ENCODE results near the gene MYL12A. TPM values are rescaled to one million over a fixed set of nuclear protein-coding genes. Genes with fewer than 3 reads are reported as not detected.

Gene MYL12A
- total RNA-seq, 1 experiment from 2014 or later, result 230 TPM

- ChIA-PET CTCF (interaction anchor here (1.2 to 1.3 kb wide), 2 partner anchors 31 to 86 kb away, joined by 3 read pairs; no protein-coding TSS in a partner anchor), POLR2A (no interaction called here)
- Mint-ChIP-seq H3K4me3 (no peak overlapping the region), H3K27me3 (ENCODE audit: low read depth) (no peaks in the 10 kb centered on the region; the same call in 1 of the 2 replicates), H3K9me3 (peaks cover 9% of the 10 kb centered on the region; the same call in 1 of the 2 replicates), H3K36me3 (no peaks in the 10 kb centered on the region), H3K27ac (no peak overlapping the region), H3K4me1 (peaks cover 29% of the 10 kb centered on the region)
- TF ChIP-seq E2F4 (CRISPR knock-in tag; IDR thresholded peaks at IDR 0.05; ENCODE audit: borderline replicate concordance, low read depth), result no peak
- no peak for TF ChIP-seq ZNF423 (CRISPR knock-in tag; IDR thresholded peaks at IDR 0.05)
- DNase-seq (ENCODE audit: low spot score), result no peak
- ATAC-seq, result peak; percentile 55
Observed at GRCh38 chr18:3214855-3215637, 32.6 kb upstream of the MYL12A start.

GRCh38 chr18:3216987-3217386 is 30.6 kb upstream of the MYL12A start:
- Mint-ChIP-seq H3K4me3 (no peak overlapping the region), H3K9me3 (peaks cover 9% of the 10 kb centered on the region; the same call in 1 of the 2 replicates)

More at GRCh38 chr18:3216987-3217386, 30.6 kb upstream of the MYL12A start:
- no peaks in the 10 kb centered on the region for H3K36me3 Mint-ChIP-seq
- ATAC-seq (no peak), DNase-seq (ENCODE audit: low spot score) (no peak)
- no peak overlapping the region for H3K27ac Mint-ChIP-seq
- TF ChIP-seq ZNF121 (CRISPR knock-in tag; IDR thresholded peaks at IDR 0.05) (no peak), NR3C1 (CRISPR knock-in tag; conservative IDR thresholded peaks at IDR 0.05; ENCODE audit: low read depth) (no peak), ZNF396 (CRISPR knock-in tag; IDR thresholded peaks at IDR 0.05; ENCODE audit: borderline replicate concordance) (no peak), ARID4B (CRISPR knock-in tag; IDR thresholded peaks at IDR 0.05; ENCODE audit: borderline replicate concordance) (no peak), RELA (CRISPR knock-in tag; IDR thresholded peaks at IDR 0.05; ENCODE audit: borderline replicate concordance) (no peak), ZNF219 (CRISPR knock-in tag; IDR thresholded peaks at IDR 0.05; ENCODE audit: borderline replicate concordance) (no peak), ZNF671 (CRISPR knock-in tag; IDR thresholded peaks at IDR 0.05) (no peak), JAZF1 (CRISPR knock-in tag; IDR thresholded peaks at IDR 0.05) (no peak), ZNF512 (CRISPR knock-in tag; IDR thresholded peaks at IDR 0.05; ENCODE audit: borderline replicate concordance) (no peak), ESRRA (CRISPR knock-in tag; IDR thresholded peaks at IDR 0.05; ENCODE audit: borderline replicate concordance) (no peak), MAX (CRISPR knock-in tag; IDR thresholded peaks at IDR 0.05) (no peak), GRHL2 (CRISPR knock-in tag; IDR thresholded peaks at IDR 0.05; ENCODE audit: insufficient replicate concordance, severe bottlenecking) (no peak), OVOL2 (CRISPR knock-in tag; IDR thresholded peaks at IDR 0.05; ENCODE audit: borderline replicate concordance) (no peak), NFYB (CRISPR knock-in tag; conservative IDR thresholded peaks at IDR 0.05; ENCODE audit: low read depth) (no peak), SP1 (CRISPR knock-in tag; conservative IDR thresholded peaks at IDR 0.05) (no peak)
- CTCF ChIA-PET, result no interaction called here
- POLR2A ChIA-PET, result interaction anchor here (0.6 kb wide), 1 partner anchor 468 kb away, joined by 3 read pairs; no protein-coding TSS in a partner anchor
- H3K4me1 Mint-ChIP-seq, result peaks cover 29% of the 10 kb centered on the region
- H3K27me3 Mint-ChIP-seq (ENCODE audit: low read depth), result no peaks in the 10 kb centered on the region; the same call in 1 of the 2 replicates
